ACHN (cell line): ENCODE measurements around the gene CEP131.

Source experiments
- DNase-seq: peaks from one replicate; pipeline ENCODE4 v3.0.0-alpha.2; 2015
- in situ Hi-C: cut with HindIII; loops from 2 replicates; pipeline ENCODE4 v1.10.0; 2017; ENCODE audit warnings: low sequenced_read_pairs, low pct_ligation_motif_present, low pct_unique_long_range_greater_than_20kb

The CEP131 gene

GRCh38 chr17:81182596-81182995 is 40.2 kb downstream of the CEP131 start:
- in situ Hi-C loops = no loop called here
- no peak for DNase-seq

GRCh38 chr17:81181811-81182185 is 41.0 kb downstream of the CEP131 start:
- in situ Hi-C loops = no loop called here
- DNase-seq = no peak

- DNase-seq = no peak
- in situ Hi-C loops = no loop called here
Measured at GRCh38 chr17:81180836-81181810, 41.6 kb downstream of the CEP131 start.

- in situ Hi-C loops = no loop called here
- no peak for DNase-seq
Measured at GRCh38 chr17:81179861-81180260, 42.9 kb downstream of the CEP131 start.

DNA sequence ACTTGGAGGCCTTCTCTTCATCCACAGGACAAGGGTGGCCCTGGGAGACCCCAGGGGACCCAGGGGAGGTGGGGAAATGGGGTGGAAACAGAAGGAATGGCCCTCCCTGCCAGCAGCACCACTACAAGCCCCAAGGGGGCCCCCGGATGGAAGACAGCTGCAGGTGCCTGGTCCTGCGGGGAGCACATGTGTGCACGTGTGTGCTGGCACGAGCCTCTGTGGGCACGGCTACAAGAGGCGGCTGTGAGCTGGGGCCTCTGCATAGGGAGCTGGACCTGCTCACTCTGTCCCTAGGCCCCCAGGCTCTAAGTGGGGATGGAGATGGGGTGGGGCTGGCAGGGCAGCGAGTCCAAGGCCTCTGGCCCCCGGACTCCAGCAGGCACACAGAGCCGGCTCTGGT is 43.5 kb downstream of the CEP131 start:
- DNase-seq = no peak
- in situ Hi-C loops = no loop called here

GRCh38 chr17:81178136-81179091 is 44.4 kb downstream of the CEP131 start:
- no peak for DNase-seq
- in situ Hi-C loops = no loop called here

DNA sequence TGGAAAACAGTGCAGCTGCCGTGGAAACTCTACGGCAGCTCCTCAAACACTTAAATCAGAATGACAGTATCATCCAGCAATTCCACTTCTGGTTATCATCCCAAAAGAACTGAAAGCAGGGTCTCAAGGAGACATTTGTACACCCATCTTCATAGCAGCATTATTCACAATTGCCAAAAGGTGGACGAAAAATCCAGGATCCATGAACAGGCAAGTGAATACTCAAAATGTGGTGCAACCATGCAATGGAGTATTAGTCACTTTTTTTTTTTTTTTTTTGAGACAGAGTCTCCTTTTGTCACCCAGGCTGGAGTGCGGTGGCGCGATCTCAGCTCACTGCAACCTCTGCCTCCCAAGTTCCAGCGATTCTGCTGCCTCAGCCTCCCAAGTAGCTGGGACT is 46.1 kb downstream of the CEP131 start:
- in situ Hi-C loops = no loop called here
- no peak for DNase-seq

GRCh38 chr17:81173762-81174155 is 49.0 kb downstream of the CEP131 start:
- in situ Hi-C loops = no loop called here
- no peak for DNase-seq

DNA sequence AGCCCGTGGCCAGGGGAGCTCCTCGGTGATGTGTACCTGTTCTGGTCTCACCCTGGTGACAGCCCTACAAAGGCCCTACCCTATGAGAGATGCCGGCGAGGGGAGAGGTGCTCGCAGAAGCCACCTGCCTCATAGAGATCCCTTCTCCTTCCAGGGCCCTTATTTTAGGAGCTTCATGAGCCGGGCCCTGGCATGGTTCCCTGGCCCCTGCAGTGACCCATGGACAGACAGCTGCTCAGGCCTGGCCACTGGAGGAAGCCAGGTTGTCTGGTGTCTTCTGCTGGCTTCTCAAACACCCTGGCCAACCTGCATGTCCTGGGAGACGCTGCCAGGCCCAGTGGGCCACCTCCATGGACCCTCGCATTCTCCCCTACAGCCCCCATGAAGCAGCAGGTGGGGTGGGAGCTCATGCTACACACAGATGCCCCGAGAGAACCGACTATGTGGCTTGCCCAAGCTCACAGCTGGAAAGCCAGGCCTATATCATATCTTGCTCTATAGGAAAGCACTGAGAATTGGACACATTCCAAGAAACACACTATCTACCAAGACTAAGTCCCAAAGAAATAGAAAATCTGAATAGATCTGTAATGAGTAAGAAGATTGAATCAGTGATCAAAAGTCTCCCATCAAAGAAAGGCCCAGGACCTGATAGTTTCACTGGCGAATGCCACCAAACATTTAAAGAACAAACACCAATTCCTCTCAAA is 49.6 kb downstream of the CEP131 start:
- in situ Hi-C loops = no loop called here
- DNase-seq = no peak

GRCh38 chr17:81171941-81172340 is 50.8 kb downstream of the CEP131 start:
- in situ Hi-C loops = no loop called here
- DNase-seq = no peak

GRCh38 chr17:81170727-81171494 is 51.9 kb downstream of the CEP131 start:
- no peak for DNase-seq
- in situ Hi-C loops = no loop called here

GRCh38 chr17:81169870-81170309 is 52.9 kb downstream of the CEP131 start:
- no peak for DNase-seq
- in situ Hi-C loops = no loop called here

- DNase-seq = no peak
- in situ Hi-C loops = no loop called here
Measured at GRCh38 chr17:81167638-81168037, 55.1 kb downstream of the CEP131 start.

GRCh38 chr17:81167194-81167524 is 55.6 kb downstream of the CEP131 start:
- DNase-seq = no peak
- in situ Hi-C loops = no loop called here

- DNase-seq = no peak
- in situ Hi-C loops = no loop called here
Measured at GRCh38 chr17:81166033-81166492, 56.7 kb downstream of the CEP131 start, which contains the start of gene AATK. Gene AATK (minus strand): TSS chr17:81166221. CDS start chr17:81165992, 229 bp downstream.

DNA sequence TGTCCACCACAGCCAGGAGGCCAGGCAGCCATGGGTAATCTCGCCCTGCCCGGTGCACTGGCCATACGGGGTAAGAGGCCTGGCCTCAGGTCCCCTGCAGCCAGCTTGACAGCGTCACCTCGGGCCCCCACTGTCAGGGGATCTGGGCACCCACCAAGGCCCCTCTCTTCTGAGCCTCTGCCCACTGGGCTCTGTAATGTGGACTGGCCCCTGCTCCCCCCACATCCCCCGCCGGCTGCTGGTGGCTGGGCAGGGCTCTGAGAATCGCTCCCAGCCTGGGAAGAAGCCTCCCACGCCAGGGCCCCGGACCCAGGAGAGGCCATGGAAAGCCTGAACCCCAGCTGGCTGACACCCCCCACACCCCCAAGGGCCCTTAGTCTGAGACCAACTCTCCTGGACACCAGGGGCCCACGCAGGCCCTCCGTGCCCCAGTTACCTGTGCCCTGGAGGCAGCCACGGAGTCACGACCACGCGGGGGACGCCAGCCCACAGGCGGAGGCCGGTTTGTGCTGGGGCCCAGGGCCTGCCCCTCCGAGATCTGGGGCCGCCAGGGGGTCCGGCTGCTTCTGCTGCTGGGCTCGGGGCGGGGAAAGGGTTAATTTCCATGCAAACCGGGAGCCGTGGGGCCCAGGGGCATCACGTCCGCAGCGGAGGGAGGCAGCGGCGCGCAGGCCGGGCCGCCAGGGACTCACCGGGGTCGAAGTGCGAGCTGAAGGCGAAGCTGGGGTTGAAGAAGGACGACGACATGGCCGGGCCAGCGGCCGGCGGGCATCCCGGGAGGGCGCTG is 57.3 kb downstream of the CEP131 start, which contains the start of gene PVALEF:
PVALEF (plus strand) TSS at position 262 of the 787 bp plus-strand sequence. CDS start 15,720 bp downstream, outside the sequence.
- no peak for DNase-seq
- in situ Hi-C loops = no loop called here
